HCT116 (cell line): ENCODE measurements around the gene DENND2D. TPM values are rescaled to one million over a fixed set of nuclear protein-coding genes. Genes with fewer than 3 reads are reported as not detected.

Experiments used
- ATAC-seq: fragments of 200-7000 bp; cut with Tn5 transposase; 2 replicates; pipeline ENCODE4 v1.9.1; 2020; ENCODE audit warnings: mild to moderate bottlenecking, moderate library complexity
- BruUV-seq: library from RNA; stranded (reverse); fragments of 400-500 nt; replicated peaks from 2 replicates; lab custom pipeline; 2021; lab: Mats Ljungman, UMichigan
- CTCF ChIA-PET: fragments of 300-600 bp; sonication (Branson Sonifier 250); formaldehyde crosslinking; loops from one replicate; lab custom pipeline; 2021; ENCODE audit warnings: antibody characterized with exemption; lab: Charles Lee
- POLR2A ChIA-PET: fragments of 300-600, 350-600 bp; sonication (Branson Sonifier 250); formaldehyde crosslinking; loops from one replicate; lab custom pipeline; 2021; ENCODE audit warnings: antibody characterized with exemption; lab: Charles Lee
- RAD21 ChIA-PET, 2 experiments: fragments of 300-600 bp; sonication (Branson Sonifier 250); formaldehyde crosslinking; loops; one replicate each; lab custom pipeline; 2023; ENCODE audit warnings: low total read pairs in 2 of 2; ENCODE audit not compliant: uncharacterized antibody in 2 of 2, unreplicated experiment in 2 of 2, low non-redundant PET in 1 of 2; lab: Charles Lee
- DNase-seq: peaks from one replicate; pipeline ENCODE4 v3.0.0-alpha.2; 2010; ENCODE audit warnings: low read depth, low spot score
- H2AFZ ChIP-seq: fragments of 200-600 bp; shearing (Covaris generic), sonication (generic); 2 replicates; pipeline ENCODE4 v1.6.1; 2017; ENCODE audit warnings: low read depth, mixed run types, mixed read lengths, antibody characterized with exemption, low read length; ENCODE audit not compliant: poor library complexity, severe bottlenecking
- H3K27ac ChIP-seq: 2 replicates; pipeline ENCODE4 v1.5.1; 2012; ENCODE audit warnings: low read depth, low read length
- H3K27me3 ChIP-seq: fragments of 200-600 bp; sonication (generic); 2 replicates; pipeline ENCODE4 v1.6.1; 2016; ENCODE audit warnings: mixed run types, low read length, mixed read lengths; ENCODE audit not compliant: insufficient read depth
- H3K36me3 ChIP-seq, 2 experiments: fragments of 200-500 bp in 1 of 2; fragments of 200-600 bp in 1 of 2; sonication (Bioruptor generic) in 1 of 2; sonication (generic) in 1 of 2; 2 replicates each; pipeline versions ENCODE4 v1.5.1 to v1.6.1; 2014 to 2016; ENCODE audit warnings: low read length in 2 of 2, inconsistent platforms in 1 of 2, mixed read lengths in 1 of 2, mixed run types in 1 of 2; ENCODE audit not compliant: insufficient read depth in 2 of 2, control insufficient read depth in 1 of 2
- H3K4me1 ChIP-seq, 2 experiments: fragments of 200-600 bp in 1 of 2; sonication (generic) in 1 of 2; 2 replicates each; pipeline versions ENCODE4 v1.5.1 to v1.6.1; 2012 to 2017; ENCODE audit warnings: low read length in 2 of 2, inconsistent platforms in 1 of 2, mild to moderate bottlenecking in 1 of 2, mixed read lengths in 1 of 2, mixed run types in 1 of 2, moderate library complexity in 1 of 2; ENCODE audit not compliant: insufficient read depth in 2 of 2, control insufficient read depth in 1 of 2
- H3K4me2 ChIP-seq: fragments of 200-600 bp; sonication (generic); 2 replicates; pipeline ENCODE4 v1.6.1; 2017; ENCODE audit warnings: mixed run types, low read length, mixed read lengths
- H3K4me3 ChIP-seq, 2 experiments: fragments of 200-600 bp in 1 of 2; sonication (generic) in 1 of 2; replicated peaks in 1 of 2; 2 replicates each; pipeline ENCODE4 v1.5.1; 2011 to 2016; ENCODE audit warnings: low read length in 2 of 2, control low read depth in 1 of 2, low read depth in 1 of 2, mild to moderate bottlenecking in 1 of 2, mixed read lengths in 1 of 2, mixed run types in 1 of 2
- H3K79me2 ChIP-seq: fragments of 200-600 bp; sonication (generic); 2 replicates; pipeline ENCODE4 v1.6.1; 2017; ENCODE audit warnings: mild to moderate bottlenecking, mixed run types, low read length, moderate library complexity, mixed read lengths; ENCODE audit not compliant: insufficient read depth
- H3K9ac ChIP-seq: fragments of 200-600 bp; sonication (generic); 2 replicates; pipeline ENCODE4 v1.6.1; 2016; ENCODE audit warnings: low read length, mixed read lengths
- H3K9me2 ChIP-seq: fragments of 200-600 bp; sonication (generic), shearing (Covaris generic); 2 replicates; pipeline ENCODE4 v1.6.1; 2017; ENCODE audit warnings: mixed run types, mild to moderate bottlenecking, moderate library complexity; ENCODE audit not compliant: insufficient read depth
- H3K9me3 ChIP-seq, 2 experiments: fragments of 200-500 bp in 1 of 2; fragments of 200-600 bp in 1 of 2; sonication (Bioruptor generic) in 1 of 2; sonication (generic) in 1 of 2; 2 replicates each; pipeline ENCODE4 v1.6.1; 2014 to 2017; ENCODE audit warnings: low read length in 2 of 2, mixed read lengths in 2 of 2, inconsistent platforms in 1 of 2, low read depth in 1 of 2, mild to moderate bottlenecking in 1 of 2, mixed run types in 1 of 2, moderate library complexity in 1 of 2; ENCODE audit not compliant: control insufficient read depth in 1 of 2, insufficient read depth in 1 of 2
- H4K20me1 ChIP-seq: fragments of 200-600 bp; sonication (generic), shearing (Covaris generic); 2 replicates; pipeline ENCODE4 v1.6.1; 2017; ENCODE audit warnings: mixed run types, mild to moderate bottlenecking, moderate library complexity; ENCODE audit not compliant: insufficient read depth
- EZH2 ChIP-seq: fragments of 200-600 bp; sonication (generic); IDR thresholded peaks from 2 replicates; pipeline ENCODE4 v1.6.1; 2017; ENCODE audit warnings: antibody characterized with exemption, mixed run types
- JUND ChIP-seq: IDR thresholded peaks from 2 replicates; pipeline ENCODE4 v1.6.1; 2012
- POLR2AphosphoS5 ChIP-seq: IDR thresholded peaks from 2 replicates; pipeline ENCODE4 v1.6.1; 2011; ENCODE audit warnings: mild to moderate bottlenecking, low read depth, low read length, moderate library complexity
- SRF ChIP-seq: IDR thresholded peaks from 2 replicates; pipeline ENCODE4 v1.6.1; 2012; ENCODE audit warnings: low read depth
- intact Hi-C: fragments of 100-400 bp; cut with micrococcal nuclease; formaldehyde crosslinking; loops from 2 replicates; pipeline ENCODE4 v1.10.0; 2022
- total RNA-seq: library from RNA; stranded (reverse); gene quantifications from one replicate; pipeline ENCODE4 v1.2.1, GENCODE V29; 2021; ENCODE audit not compliant: unreplicated experiment
- TF ChIP-seq, protein P1 (sequence below): IDR thresholded peaks from 2 replicates; pipeline ENCODE4 v1.6.1; 2012; ENCODE audit warnings: low read depth

DENND2D gene
- total RNA-seq, 1 experiment from 2014 or later, result 31.9 TPM

DNA sequence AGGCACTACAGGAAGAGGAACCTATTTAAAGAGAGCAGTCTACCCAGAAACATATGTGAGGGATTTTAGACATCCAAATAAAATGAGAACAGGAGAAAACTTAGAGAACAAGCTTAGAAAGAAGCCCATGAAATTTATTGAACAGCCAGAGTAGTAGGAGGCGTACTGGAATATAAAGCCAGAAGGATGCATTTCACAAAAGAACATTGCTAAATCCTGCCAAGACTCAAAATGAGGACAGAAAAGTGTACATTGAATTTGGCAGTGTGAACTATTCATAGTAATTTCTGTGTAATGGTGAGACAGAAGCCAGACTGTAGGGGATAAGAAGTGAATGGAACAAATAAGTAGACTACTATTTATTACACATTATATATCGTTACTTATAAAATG lies 38.0 kb downstream of the DENND2D start:
- H3K36me3 ChIP-seq, result peaks cover 2 to 7% of the 10 kb centered on the region in 2 experiments; a peak in 3 of 4 replicates
- intact Hi-C loops, result loop anchor here (2.0 kb wide), 1 partner anchor 20 kb away; no protein-coding TSS in a partner anchor
- TF ChIP-seq SRF, result no peak
- no peak for TF ChIP-seq JUND
- TF ChIP-seq POLR2AphosphoS5, result no peak
- no peak for TF ChIP-seq EZH2
- TF ChIP-seq, protein P1, sequence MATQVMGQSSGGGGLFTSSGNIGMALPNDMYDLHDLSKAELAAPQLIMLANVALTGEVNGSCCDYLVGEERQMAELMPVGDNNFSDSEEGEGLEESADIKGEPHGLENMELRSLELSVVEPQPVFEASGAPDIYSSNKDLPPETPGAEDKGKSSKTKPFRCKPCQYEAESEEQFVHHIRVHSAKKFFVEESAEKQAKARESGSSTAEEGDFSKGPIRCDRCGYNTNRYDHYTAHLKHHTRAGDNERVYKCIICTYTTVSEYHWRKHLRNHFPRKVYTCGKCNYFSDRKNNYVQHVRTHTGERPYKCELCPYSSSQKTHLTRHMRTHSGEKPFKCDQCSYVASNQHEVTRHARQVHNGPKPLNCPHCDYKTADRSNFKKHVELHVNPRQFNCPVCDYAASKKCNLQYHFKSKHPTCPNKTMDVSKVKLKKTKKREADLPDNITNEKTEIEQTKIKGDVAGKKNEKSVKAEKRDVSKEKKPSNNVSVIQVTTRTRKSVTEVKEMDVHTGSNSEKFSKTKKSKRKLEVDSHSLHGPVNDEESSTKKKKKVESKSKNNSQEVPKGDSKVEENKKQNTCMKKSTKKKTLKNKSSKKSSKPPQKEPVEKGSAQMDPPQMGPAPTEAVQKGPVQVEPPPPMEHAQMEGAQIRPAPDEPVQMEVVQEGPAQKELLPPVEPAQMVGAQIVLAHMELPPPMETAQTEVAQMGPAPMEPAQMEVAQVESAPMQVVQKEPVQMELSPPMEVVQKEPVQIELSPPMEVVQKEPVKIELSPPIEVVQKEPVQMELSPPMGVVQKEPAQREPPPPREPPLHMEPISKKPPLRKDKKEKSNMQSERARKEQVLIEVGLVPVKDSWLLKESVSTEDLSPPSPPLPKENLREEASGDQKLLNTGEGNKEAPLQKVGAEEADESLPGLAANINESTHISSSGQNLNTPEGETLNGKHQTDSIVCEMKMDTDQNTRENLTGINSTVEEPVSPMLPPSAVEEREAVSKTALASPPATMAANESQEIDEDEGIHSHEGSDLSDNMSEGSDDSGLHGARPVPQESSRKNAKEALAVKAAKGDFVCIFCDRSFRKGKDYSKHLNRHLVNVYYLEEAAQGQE, result no peak
- TF ChIP-seq, all 23 proteins: peak for 0
- H3K27me3 ChIP-seq, result no peaks in the 10 kb centered on the region
- no peak overlapping the region for H3K4me3 ChIP-seq
- no peaks in the 10 kb centered on the region for H3K9me3 ChIP-seq
- no peak overlapping the region for H3K4me2 ChIP-seq
- H4K20me1 ChIP-seq, result no peaks in the 10 kb centered on the region; the same call in 1 of the 2 replicates
- ChIA-PET CTCF (no interaction called here), POLR2A (no interaction called here), RAD21 (no interaction called here)
- DNase-seq (no peak), ATAC-seq (no peak)
- no peak overlapping the region for H3K27ac ChIP-seq
- H3K9me2 ChIP-seq, result no peaks in the 10 kb centered on the region
- no TSS peak for BruUV-seq
- H3K4me1 ChIP-seq, result no peaks in the 10 kb centered on the region
- H2AFZ ChIP-seq, result no peak overlapping the region
- H3K9ac ChIP-seq, result no peak overlapping the region
- H3K79me2 ChIP-seq, result peaks cover 26% of the 10 kb centered on the region
